Measurements from ENCODE around the gene FOXP1. TPM values are rescaled to one million over a fixed set of nuclear protein-coding genes. Genes with fewer than 3 reads are reported as not detected.
"Not testable (repeated sequence)": the region's sequence is repeated elsewhere in the genome, so short reads cannot be mapped to it uniquely, and the experiment has no call there.

The FOXP1 gene
- total and polyA plus RNA-seq, 2 experiments from 2014 or later = 121 to 132 TPM

- Histone ChIP-seq H3K4me1 (ENCODE audit: low read depth) (peaks cover 10% of the 10 kb centered on the region), H3K9me3 (ENCODE audit: low read depth) (no peaks in the 10 kb centered on the region), H3K27me3 (no peaks in the 10 kb centered on the region), H3K36me3 (peaks cover 45% of the 10 kb centered on the region), H3K4me3 (no peak overlapping the region), H3K27ac (peak overlapping the region; percentile 76)
- no peak for DNase-seq (ENCODE audit: low read depth in 1 of 2, low spot score in 1 of 2)
- TF ChIP-seq, protein P1, sequence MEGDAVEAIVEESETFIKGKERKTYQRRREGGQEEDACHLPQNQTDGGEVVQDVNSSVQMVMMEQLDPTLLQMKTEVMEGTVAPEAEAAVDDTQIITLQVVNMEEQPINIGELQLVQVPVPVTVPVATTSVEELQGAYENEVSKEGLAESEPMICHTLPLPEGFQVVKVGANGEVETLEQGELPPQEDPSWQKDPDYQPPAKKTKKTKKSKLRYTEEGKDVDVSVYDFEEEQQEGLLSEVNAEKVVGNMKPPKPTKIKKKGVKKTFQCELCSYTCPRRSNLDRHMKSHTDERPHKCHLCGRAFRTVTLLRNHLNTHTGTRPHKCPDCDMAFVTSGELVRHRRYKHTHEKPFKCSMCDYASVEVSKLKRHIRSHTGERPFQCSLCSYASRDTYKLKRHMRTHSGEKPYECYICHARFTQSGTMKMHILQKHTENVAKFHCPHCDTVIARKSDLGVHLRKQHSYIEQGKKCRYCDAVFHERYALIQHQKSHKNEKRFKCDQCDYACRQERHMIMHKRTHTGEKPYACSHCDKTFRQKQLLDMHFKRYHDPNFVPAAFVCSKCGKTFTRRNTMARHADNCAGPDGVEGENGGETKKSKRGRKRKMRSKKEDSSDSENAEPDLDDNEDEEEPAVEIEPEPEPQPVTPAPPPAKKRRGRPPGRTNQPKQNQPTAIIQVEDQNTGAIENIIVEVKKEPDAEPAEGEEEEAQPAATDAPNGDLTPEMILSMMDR (IDR thresholded peaks at IDR 0.05; ENCODE audit: low read depth, low read length) = no peak
Observed at GRCh38 chr3:70981231-70981880, 602.2 kb downstream of the FOXP1 start.

DNA sequence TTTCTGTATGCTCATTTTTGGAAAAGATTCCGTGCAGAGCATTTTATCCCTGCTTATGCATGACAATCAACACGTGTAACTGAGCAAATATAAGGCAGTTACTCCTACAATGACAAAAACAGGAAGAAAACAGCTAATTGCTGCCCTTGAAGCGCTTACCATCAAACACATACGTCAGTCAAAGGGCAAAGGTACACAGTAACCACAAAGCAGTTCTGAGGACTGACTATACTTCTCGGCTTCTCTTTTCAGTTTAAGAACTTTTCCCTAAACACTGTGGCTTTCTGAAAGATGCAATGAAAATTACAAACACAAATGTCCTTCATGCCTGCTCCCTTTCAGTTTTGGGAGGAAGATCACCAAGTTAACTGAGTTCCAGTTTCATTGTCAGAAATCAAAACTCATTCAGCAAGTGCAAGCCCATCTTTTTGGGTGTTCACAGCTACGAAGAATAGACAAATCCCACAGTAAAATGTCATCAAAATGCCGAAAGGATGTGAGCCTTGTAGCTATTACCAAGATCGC lies 602.8 kb downstream of the FOXP1 start:
- Histone ChIP-seq H3K27me3 (no peaks in the 10 kb centered on the region), H3K4me1 (ENCODE audit: low read depth) (peaks cover 10% of the 10 kb centered on the region), H3K9me3 (ENCODE audit: low read depth) (no peaks in the 10 kb centered on the region), H3K27ac (peak overlapping the region; percentile 51), H3K36me3 (peaks cover 47% of the 10 kb centered on the region), H3K4me3 (no peak overlapping the region)
- TF ChIP-seq, protein P1 (IDR thresholded peaks at IDR 0.05; ENCODE audit: low read depth, low read length) = no peak
- no peak for DNase-seq (ENCODE audit: low read depth in 1 of 2, low spot score in 1 of 2)

DNA sequence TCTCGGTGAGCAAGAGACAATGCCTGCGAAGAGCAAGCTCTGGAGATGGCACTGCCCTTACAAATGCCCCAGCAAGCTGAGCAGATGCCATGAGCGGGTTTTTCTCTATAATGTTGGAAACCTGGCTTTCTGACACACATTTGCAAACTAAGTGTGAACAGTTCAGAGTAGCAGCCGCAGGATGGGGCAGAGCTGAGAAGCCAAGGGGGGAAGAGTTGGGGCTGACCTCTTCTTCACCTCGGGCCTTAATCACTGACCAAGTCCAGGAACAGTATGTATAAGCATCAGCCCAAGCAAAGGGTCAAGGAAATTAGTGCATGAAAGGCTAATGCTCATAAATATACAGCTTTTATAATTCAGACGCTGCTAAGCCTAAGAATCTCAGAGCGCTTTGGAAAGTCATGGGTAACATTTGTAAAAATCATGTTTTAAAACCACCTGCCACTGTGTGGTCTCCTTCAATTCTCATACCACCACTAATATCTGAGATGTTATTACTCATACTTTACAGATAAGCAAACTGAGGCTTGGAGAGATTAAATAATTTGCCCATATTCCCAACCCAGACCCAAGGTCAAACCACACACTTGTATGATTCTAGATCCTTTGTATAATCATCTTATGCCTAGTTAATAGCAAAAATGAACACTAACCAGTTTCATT lies 603.4 kb downstream of the FOXP1 start:
- TF ChIP-seq, protein P1 (IDR thresholded peaks at IDR 0.05; ENCODE audit: low read depth, low read length) = no peak
- Histone ChIP-seq H3K4me1 (ENCODE audit: low read depth) (peaks cover 10% of the 10 kb centered on the region), H3K27ac (peak overlapping the region; percentile 51), H3K27me3 (no peaks in the 10 kb centered on the region), H3K4me3 (no peak overlapping the region), H3K36me3 (peaks cover 48% of the 10 kb centered on the region), H3K9me3 (ENCODE audit: low read depth) (no peaks in the 10 kb centered on the region)
- no peak for DNase-seq (ENCODE audit: low read depth in 1 of 2, low spot score in 1 of 2)

- Histone ChIP-seq H3K4me3 (no peak overlapping the region), H3K27ac (no peak overlapping the region), H3K27me3 (no peaks in the 10 kb centered on the region), H3K4me1 (ENCODE audit: low read depth) (peaks cover 9% of the 10 kb centered on the region), H3K36me3 (peaks cover 43% of the 10 kb centered on the region), H3K9me3 (ENCODE audit: low read depth) (no peaks in the 10 kb centered on the region)
- TF ChIP-seq, protein P1 (IDR thresholded peaks at IDR 0.05; ENCODE audit: low read depth, low read length) = no peak
- DNase-seq (ENCODE audit: low read depth in 1 of 2, low spot score in 1 of 2) = no peak
Observed at GRCh38 chr3:70977712-70978111, 605.8 kb downstream of the FOXP1 start.

DNA sequence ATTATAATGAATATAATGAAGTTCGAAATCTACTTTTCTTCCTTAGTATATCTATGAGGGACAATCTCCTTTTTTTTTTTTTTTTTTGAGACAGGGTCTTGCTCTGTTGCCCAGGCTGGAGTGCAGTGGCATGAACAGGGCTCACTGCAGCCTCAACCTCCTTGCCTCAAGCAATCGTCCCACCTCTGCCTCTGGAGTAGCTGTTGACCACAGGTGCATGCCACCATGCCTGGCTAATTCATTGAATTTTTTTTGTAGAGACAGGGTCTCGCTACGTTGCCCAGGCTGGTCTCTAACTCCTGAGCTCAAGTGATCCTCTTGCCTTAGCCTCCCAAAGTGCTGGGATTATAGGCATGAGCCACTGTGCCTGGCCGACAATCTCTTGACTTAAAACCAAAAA lies 607.5 kb downstream of the FOXP1 start:
- not testable (repeated sequence) for H3K27ac ChIP-seq; H3K4me1 ChIP-seq (ENCODE audit: low read depth); DNase-seq (ENCODE audit: low read depth in 1 of 2, low spot score in 1 of 2); H3K9me3 ChIP-seq (ENCODE audit: low read depth); H3K27me3 ChIP-seq; H3K4me3 ChIP-seq
- H3K36me3 ChIP-seq = peaks cover 50% of the 10 kb centered on the region

DNA sequence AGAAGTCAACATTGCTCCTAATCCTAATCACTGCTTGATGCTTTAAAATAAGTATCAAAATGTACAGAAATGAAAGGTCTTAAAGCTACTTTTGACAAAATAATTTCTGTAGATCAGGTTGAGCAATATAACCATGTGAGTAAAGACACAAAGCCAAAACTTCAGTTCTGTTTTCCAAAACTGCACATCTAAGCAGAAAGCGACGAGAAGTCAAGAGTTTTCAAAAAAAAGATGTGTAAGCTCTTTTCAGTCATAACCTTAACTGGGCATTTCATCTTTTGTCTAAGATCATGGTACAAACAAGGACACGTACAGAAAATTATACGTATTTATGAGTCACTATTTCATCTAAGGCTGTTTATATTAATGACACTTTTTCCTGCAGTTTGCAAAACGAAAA lies 608.8 kb downstream of the FOXP1 start:
- H3K4me1 ChIP-seq (ENCODE audit: low read depth) = no peaks in the 10 kb centered on the region
- H3K9me3 ChIP-seq (ENCODE audit: low read depth) = no peaks in the 10 kb centered on the region
- H3K27me3 ChIP-seq = no peaks in the 10 kb centered on the region
- H3K36me3 ChIP-seq = peaks cover 61% of the 10 kb centered on the region
- TF ChIP-seq, protein P1 (IDR thresholded peaks at IDR 0.05; ENCODE audit: low read depth, low read length) = no peak
- DNase-seq (ENCODE audit: low read depth in 1 of 2, low spot score in 1 of 2) = no peak
- no peak overlapping the region for H3K27ac ChIP-seq
- no peak overlapping the region for H3K4me3 ChIP-seq

Data from cardiac muscle cell (in vitro differentiated cells and primary cell).